Stimulated activated CD8-positive, alpha-beta memory T cell treated with anti-CD3 and anti-CD28 coated beads, Interleukin-12 subunit alpha, Interleukin-12 subunit beta, amount 100 ng/mL, for 24 hours (primary cell): Measurements from ENCODE around the gene NUSAP1.
"Not testable (repeated sequence)": the region's sequence is repeated elsewhere in the genome, so short reads cannot be mapped to it uniquely, and the experiment has no call there.

Experiments
- DNase-seq: peaks from one replicate; pipeline ENCODE4 v3.0.0-alpha.2; 2020; ENCODE audit errors: extremely low read depth

The NUSAP1 gene

GRCh38 chr15:41411441-41411840 is 78.8 kb downstream of the NUSAP1 start:
- no peak for DNase-seq

GRCh38 chr15:41416128-41416741 is 83.6 kb downstream of the NUSAP1 start:
- DNase-seq: no peak

GRCh38 chr15:41416742-41417417 is 84.2 kb downstream of the NUSAP1 start, which contains the start of gene RTF1:
Gene RTF1 (plus strand): TSS chr15:41417095. CDS start chr15:41417116, 21 bp downstream.
- peak; percentile 94 for DNase-seq

GRCh38 chr15:41417418-41418195 is 84.9 kb downstream of the NUSAP1 start:
- DNase-seq: no peak

GRCh38 chr15:41423979-41424659 is 91.4 kb downstream of the NUSAP1 start:
- DNase-seq: no peak

GRCh38 chr15:41424809-41425208 is 92.1 kb downstream of the NUSAP1 start:
- DNase-seq: no peak

- not testable (repeated sequence) for DNase-seq
These were observed 93.2 kb downstream of the NUSAP1 start for GRCh38 chr15:41425907-41426306.

GRCh38 chr15:41429003-41429890 is 96.6 kb downstream of the NUSAP1 start:
- DNase-seq: no peak
